ENCODE measurements around the gene C12orf57. TPM values are rescaled to one million over a fixed set of nuclear protein-coding genes. Genes with fewer than 3 reads are reported as not detected.

C12orf57 gene
- total RNA-seq, 1 experiment from 2014 or later, result 176 TPM

Small RNAs within 50 kb of the gene (microRNA-seq; reads per million reads assigned to microRNA genes)
- gene MIR141, result 1,584 reads per million, percentile 89 among the genes with 10 or more reads in this experiment
- 13,536 reads per million, percentile 98 among the genes with 10 or more reads in this experiment for gene MIR200C

Other genes with a start within 250 kb of the C12orf57 start
- gene PIANP, start 243.2 kb upstream of the C12orf57 start, total RNA-seq (2022), result not detected in 2 replicates
- 55.5 and 61.3 TPM in 2 replicates for gene COPS7A, start 220.0 kb upstream of the C12orf57 start, total RNA-seq (2022)
- gene MLF2, start 190.9 kb upstream of the C12orf57 start, total RNA-seq (2022), result 151 and 162 TPM in 2 replicates
- 242 and 284 TPM in 2 replicates for gene PTMS, start 177.7 kb upstream of the C12orf57 start, total RNA-seq (2022)
- gene LAG3, start 171.5 kb upstream of the C12orf57 start, total RNA-seq (2022), result 0.58 and 1.0 TPM in 2 replicates
- not detected in 2 replicates for gene CD4, start 154.5 kb upstream of the C12orf57 start, total RNA-seq (2022)
- not detected in 2 replicates for gene GPR162, start 122.2 kb upstream of the C12orf57 start, total RNA-seq (2022)
- 0.47 and 1.3 TPM in 2 replicates for gene P3H3, start 115.6 kb upstream of the C12orf57 start, total RNA-seq (2022)
- gene GNB3, start 103.1 kb upstream of the C12orf57 start, total RNA-seq (2022), result 0.47 TPM in 1 of 2 replicates, not detected in the other
- 11.7 and 25.5 TPM in 2 replicates for gene CDCA3, start 92.7 kb upstream of the C12orf57 start, total RNA-seq (2022)
- 62.5 and 80.2 TPM in 2 replicates for gene USP5, start 91.9 kb upstream of the C12orf57 start, total RNA-seq (2022)
- 498 and 549 TPM in 2 replicates for gene TPI1, start 76.5 kb upstream of the C12orf57 start, total RNA-seq (2022)
- 9.2 and 10.8 TPM in 2 replicates for gene SPSB2, start 70.7 kb upstream of the C12orf57 start, total RNA-seq (2022)
- gene LRRC23, start 39.2 kb upstream of the C12orf57 start, total RNA-seq (2022), result 7.5 and 9.1 TPM in 2 replicates
- 0.30 and 2.1 TPM in 2 replicates for gene ENO2, start 29.4 kb upstream of the C12orf57 start, total RNA-seq (2022)
- gene ATN1, start 16.1 kb upstream of the C12orf57 start, total RNA-seq (2022), result 83.7 and 84.7 TPM in 2 replicates
- gene RNU7-1, start 206 bp upstream of the C12orf57 start, total RNA-seq (2022), result not detected in 2 replicates
- 10.3 and 13.2 TPM in 2 replicates for gene PTPN6, start 7.3 kb downstream of the C12orf57 start, total RNA-seq (2022)
- 249 and 305 TPM in 2 replicates for gene PHB2, start 26.6 kb downstream of the C12orf57 start, total RNA-seq (2022)
- gene EMG1, start 26.9 kb downstream of the C12orf57 start, total RNA-seq (2022), result 66.5 and 93.8 TPM in 2 replicates
- 14.4 and 15.4 TPM in 2 replicates for gene LPCAT3, start 74.5 kb downstream of the C12orf57 start, total RNA-seq (2022)
- gene C1S, start 116.7 kb downstream of the C12orf57 start, total RNA-seq (2022), result 6.0 and 11.5 TPM in 2 replicates
- 13.1 and 16.7 TPM in 2 replicates for gene C1R, start 148.4 kb downstream of the C12orf57 start, total RNA-seq (2022)
- gene C1RL, start 165.2 kb downstream of the C12orf57 start, total RNA-seq (2022), result 49.8 and 55.7 TPM in 2 replicates
- not detected in 2 replicates for gene RBP5, start 184.9 kb downstream of the C12orf57 start, total RNA-seq (2022)
- gene CLSTN3, start 186.3 kb downstream of the C12orf57 start, total RNA-seq (2022), result 34.6 and 40.2 TPM in 2 replicates
- 42.2 and 49.4 TPM in 2 replicates for gene PEX5, start 245.7 kb downstream of the C12orf57 start, total RNA-seq (2022)